ENCODE measurements around the gene DENND5A. TPM values are rescaled to one million over a fixed set of nuclear protein-coding genes. Genes with fewer than 3 reads are reported as not detected.

The DENND5A gene
- total RNA-seq, 4 donors from 2014 or later, result 79.2 to 151 (median 96.2) TPM

DNA sequence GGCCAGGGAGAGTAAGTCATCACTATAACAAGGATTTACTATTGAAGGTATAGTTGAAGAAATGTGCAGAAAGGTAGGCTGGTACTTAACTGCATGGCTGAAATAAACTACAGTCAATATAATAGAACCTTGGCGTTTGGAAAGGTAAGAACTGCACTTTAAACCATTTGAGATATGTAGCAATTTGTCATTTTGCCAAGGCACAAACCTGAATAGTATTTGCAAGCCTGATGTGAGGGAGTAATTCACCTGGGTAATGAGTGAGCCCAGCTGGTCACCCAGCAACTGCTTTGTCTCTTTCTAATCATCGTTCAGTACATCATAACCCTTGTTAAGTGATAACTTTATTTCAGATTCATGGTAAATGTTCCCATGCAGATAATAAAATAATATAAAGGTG lies 111.5 kb downstream of the DENND5A start:
- H3K4me3 ChIP-seq, result no peak overlapping the region
- no peaks in the 10 kb centered on the region for H3K4me1 ChIP-seq
- no peaks in the 10 kb centered on the region for H3K9me3 ChIP-seq
- H3K27me3 ChIP-seq, result no peaks in the 10 kb centered on the region
- no peak for TF ChIP-seq CTCF (IDR thresholded peaks at IDR 0.05)
- no peak for TF ChIP-seq POLR2AphosphoS5 (IDR thresholded peaks at IDR 0.05)
- no peak for TF ChIP-seq EP300 (IDR thresholded peaks at IDR 0.05)
- TF ChIP-seq POLR2A (IDR thresholded peaks at IDR 0.05), result no peak
- no peak overlapping the region for H3K27ac ChIP-seq
- no peak for ATAC-seq
- 77 to 79% methylated on average over 2 of the region's 2 CpGs for WGBS, 2 donors (ENCODE audit: low coverage in 1 of 2)
- peaks cover 12 to 94% of the 10 kb centered on the region in 2 donors for H3K36me3 ChIP-seq

- H3K4me3 ChIP-seq, result no peak overlapping the region
- 63% methylated on average over 2 of the region's 2 CpGs; no CpG with 5 or more reads in 1 of the 2 donors for WGBS, 2 donors (ENCODE audit: low coverage in 1 of 2)
- H3K9me3 ChIP-seq, result no peaks in the 10 kb centered on the region
- no peak overlapping the region for H3K27ac ChIP-seq
- TF ChIP-seq CTCF (IDR thresholded peaks at IDR 0.05) (no peak), POLR2A (IDR thresholded peaks at IDR 0.05) (no peak), EP300 (IDR thresholded peaks at IDR 0.05) (no peak), POLR2AphosphoS5 (IDR thresholded peaks at IDR 0.05) (no peak)
- no peaks in the 10 kb centered on the region for H3K4me1 ChIP-seq
- H3K36me3 ChIP-seq, result peaks cover 9 to 95% of the 10 kb centered on the region in 2 donors
- no peak for ATAC-seq
- H3K27me3 ChIP-seq, result no peaks in the 10 kb centered on the region
These were observed 113.5 kb downstream of the DENND5A start for GRCh38 chr11:9151631-9152030.

DNA sequence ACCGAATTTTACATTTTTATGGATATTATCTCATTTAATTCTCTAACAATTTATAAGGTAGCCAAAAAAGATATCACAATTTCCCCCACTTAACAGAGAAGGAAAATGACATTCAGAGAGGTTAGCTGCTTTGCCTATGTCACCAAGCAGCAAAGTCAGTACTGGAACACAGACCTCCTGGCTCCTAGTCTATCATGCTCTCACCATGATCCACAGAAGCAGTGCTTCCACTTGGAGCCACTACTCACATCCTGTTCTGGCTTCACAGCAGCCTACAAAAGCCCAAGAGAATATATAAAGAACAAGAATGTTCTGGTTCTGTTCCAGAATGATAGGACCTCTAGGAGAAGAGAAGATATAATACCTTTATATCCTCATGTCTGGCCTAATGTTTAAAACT lies 114.2 kb downstream of the DENND5A start:
- no peak for TF ChIP-seq EP300 (IDR thresholded peaks at IDR 0.05)
- no peak for TF ChIP-seq POLR2AphosphoS5 (IDR thresholded peaks at IDR 0.05)
- no peak for TF ChIP-seq CTCF (IDR thresholded peaks at IDR 0.05)
- no peak for TF ChIP-seq POLR2A (IDR thresholded peaks at IDR 0.05)
- Histone ChIP-seq H3K27ac (no peak overlapping the region), H3K4me3 (no peak overlapping the region), H3K27me3 (no peaks in the 10 kb centered on the region), H3K9me3 (no peaks in the 10 kb centered on the region), H3K4me1 (no peaks in the 10 kb centered on the region), H3K36me3 (peaks cover 9 to 95% of the 10 kb centered on the region in 2 donors)
- no peak for ATAC-seq
- WGBS, 2 donors (ENCODE audit: low coverage in 1 of 2), result 60 to 75% methylated on average over 1 of the region's 1 CpG

DNA sequence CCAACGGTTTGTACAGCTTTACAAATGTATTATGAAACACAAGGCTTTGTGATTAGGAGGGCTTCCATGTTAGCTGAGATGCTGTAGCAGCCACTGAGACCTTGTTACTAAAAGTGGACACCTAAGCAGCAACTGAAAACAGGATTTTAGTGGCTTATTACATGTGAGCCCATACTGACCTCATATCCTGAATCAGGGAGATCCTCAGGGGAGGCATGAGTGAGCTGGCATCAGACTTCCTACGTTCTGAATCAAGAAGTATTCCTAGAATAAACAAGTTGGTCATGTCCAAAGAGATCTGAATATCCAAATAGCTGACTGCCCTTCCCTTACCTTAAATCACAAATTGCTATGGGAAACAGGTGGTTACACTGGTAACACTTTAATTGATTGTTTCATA lies 114.6 kb downstream of the DENND5A start:
- no peak for ATAC-seq
- Histone ChIP-seq H3K4me1 (no peaks in the 10 kb centered on the region), H3K9me3 (no peaks in the 10 kb centered on the region), H3K27ac (no peak overlapping the region), H3K4me3 (no peak overlapping the region), H3K27me3 (no peaks in the 10 kb centered on the region), H3K36me3 (peaks cover 9 to 95% of the 10 kb centered on the region in 2 donors)
- TF ChIP-seq EP300 (IDR thresholded peaks at IDR 0.05), result no peak
- TF ChIP-seq CTCF (IDR thresholded peaks at IDR 0.05), result no peak
- TF ChIP-seq POLR2A (IDR thresholded peaks at IDR 0.05), result no peak
- no peak for TF ChIP-seq POLR2AphosphoS5 (IDR thresholded peaks at IDR 0.05)
- WGBS, 2 donors (ENCODE audit: low coverage in 1 of 2), result 36 to 48% methylated on average over 2 of the region's 2 CpGs

GRCh38 chr11:9148727-9149126 lies 116.4 kb downstream of the DENND5A start:
- no peaks in the 10 kb centered on the region for H3K4me1 ChIP-seq
- H3K9me3 ChIP-seq, result no peaks in the 10 kb centered on the region
- H3K36me3 ChIP-seq, result peaks cover 9 to 100% of the 10 kb centered on the region in 2 donors
- H3K27me3 ChIP-seq, result no peaks in the 10 kb centered on the region
- TF ChIP-seq CTCF (IDR thresholded peaks at IDR 0.05) (no peak), POLR2A (IDR thresholded peaks at IDR 0.05) (no peak), EP300 (IDR thresholded peaks at IDR 0.05) (no peak), POLR2AphosphoS5 (IDR thresholded peaks at IDR 0.05) (no peak)
- ATAC-seq, result no peak
- H3K27ac ChIP-seq, result no peak overlapping the region
- 92 to 96% methylated on average over 2 of the region's 2 CpGs for WGBS, 2 donors (ENCODE audit: low coverage in 1 of 2)
- H3K4me3 ChIP-seq, result no peak overlapping the region
